Dedifferentiated amniotic fluid mesenchymal stem cell (primary cell): ENCODE measurements around the gene EYA2.
A peak's percentile ranks its signal among the peaks of the same experiment; 100 is the strongest.

Source experiments
- DNase-seq: peaks from one replicate; pipeline ENCODE4 v3.0.0-alpha.2; 2016; ENCODE audit errors: extremely low spot score

EYA2 gene

DNA sequence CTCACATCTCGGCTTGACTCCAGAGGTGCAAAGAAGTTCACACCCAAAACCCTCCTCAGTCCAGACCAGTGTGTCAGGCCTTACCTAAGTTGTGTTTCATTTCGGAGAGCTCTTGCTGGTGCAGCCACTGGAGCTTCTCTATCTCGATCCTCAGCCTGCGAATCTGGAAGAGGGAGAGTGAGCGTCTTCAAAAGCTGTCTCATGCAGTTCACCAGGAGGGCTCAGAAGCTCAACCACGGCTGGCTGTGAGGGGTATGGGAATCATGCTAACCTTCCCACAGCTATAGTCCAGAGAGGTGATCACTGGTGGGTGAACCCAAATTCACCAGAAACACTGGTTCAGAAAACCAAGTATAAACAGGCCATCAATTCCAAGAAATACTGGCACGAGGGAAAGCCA lies 332.5 kb downstream of the EYA2 start:
- DNase-seq, result no peak

DNA sequence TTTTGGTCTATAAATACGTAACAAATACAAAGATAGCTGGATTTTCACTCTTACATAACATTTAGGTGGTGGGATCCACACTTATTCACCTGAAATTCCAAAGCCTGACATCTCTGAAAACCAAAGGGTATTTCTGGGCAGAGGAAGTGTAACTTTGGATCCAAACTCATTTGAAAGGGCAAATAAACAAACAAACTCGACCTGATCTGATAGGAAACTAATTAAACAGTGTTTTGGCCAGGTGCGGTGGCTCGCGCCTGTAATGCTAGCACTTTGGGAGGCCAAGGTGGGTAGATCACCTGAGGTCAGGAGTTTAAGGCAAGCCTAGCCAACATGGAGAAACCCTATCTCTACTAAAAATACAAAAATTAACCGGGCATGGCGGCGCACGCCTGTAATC lies 332.9 kb downstream of the EYA2 start:
- DNase-seq, result no peak

DNA sequence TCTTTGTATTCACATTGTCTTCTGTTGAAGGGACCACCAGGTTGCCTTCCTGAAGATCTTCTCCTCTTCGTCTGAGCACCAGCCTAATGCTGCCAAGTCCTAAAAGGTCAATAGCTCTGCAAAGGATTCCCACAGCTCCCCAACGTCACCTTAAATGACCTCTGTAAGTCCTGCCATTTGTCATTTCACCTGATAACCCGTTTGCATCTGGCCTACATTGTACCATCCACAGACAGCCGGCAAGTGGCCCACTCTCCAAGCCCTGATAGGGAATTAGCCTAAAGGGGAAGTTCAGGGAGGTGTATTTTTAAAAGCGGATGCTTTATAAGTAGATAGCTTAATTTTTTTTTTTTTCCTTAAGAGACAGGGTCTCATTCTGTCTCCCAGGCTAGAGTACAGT lies 334.0 kb downstream of the EYA2 start:
- DNase-seq, result no peak

DNA sequence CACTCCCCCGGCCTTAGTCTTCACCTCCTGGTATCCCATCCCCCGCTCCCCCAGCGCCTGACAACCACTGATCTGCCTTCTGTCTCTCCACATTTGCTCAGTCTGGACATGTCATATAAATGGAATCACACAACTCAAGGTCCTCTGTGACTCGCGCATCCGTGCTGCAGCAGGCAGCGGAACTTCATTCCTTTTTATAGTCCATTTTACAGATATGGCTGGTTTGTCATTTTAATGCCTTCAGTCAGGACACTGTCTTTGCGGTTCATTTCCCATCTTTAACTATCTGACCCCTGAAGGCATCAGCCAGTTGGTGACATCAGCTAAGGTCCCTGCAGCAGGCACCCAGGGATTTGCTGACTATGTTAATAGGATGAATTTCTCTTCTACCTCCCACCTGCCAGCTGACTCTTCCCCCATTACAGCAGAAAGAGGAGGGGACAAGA lies 336.2 kb downstream of the EYA2 start:
- DNase-seq, result no peak

DNA sequence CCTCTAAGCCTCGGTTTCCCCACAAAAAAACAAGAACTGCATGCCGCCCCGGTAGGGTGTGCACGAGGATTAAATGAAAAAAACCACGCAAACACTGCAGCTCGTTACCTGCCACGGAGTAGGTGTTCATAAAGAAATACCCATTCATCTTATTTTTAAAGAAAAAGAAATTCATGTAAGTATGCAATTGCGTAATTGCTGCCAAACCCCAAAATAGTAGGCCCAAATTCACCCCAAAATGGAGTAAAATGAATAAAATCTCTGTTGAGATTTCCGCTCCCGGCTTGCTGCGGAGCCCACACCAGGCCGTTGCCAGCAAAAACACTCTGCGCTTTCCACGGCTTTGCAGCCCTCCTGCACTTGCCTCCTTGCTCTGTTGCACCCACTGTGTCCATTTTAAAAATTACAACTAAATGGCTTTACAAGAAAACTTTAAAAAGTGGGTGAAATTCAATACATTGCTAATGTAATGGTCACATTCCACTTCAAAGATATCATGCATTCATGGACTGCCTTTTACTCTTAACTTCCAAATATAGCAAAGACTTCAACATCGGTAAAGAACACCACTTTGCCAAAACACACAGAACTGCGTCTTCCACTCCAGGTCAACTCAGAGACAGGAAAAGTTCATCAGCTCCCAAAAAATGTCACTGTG lies 336.9 kb downstream of the EYA2 start:
- DNase-seq, result peak; percentile 75

DNA sequence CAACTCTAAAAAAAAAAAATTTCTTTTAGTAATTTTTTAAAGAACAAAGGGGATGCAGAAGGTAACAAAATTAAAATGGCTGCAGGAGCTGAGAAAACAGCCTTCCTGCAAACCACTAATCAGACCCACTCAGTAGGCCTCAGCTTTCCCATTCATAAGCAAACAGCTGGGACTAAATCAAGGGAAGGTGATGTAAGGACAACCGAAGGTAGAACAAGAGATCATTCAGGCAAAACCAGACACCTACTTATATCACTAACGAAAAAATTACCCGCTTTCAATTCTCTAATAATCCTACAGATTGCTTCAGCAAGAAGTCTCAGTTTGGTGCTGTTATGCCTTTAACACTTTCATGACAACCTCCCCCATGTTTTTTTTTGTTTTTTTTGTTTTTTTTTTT lies 337.9 kb downstream of the EYA2 start:
- DNase-seq, result no peak

DNA sequence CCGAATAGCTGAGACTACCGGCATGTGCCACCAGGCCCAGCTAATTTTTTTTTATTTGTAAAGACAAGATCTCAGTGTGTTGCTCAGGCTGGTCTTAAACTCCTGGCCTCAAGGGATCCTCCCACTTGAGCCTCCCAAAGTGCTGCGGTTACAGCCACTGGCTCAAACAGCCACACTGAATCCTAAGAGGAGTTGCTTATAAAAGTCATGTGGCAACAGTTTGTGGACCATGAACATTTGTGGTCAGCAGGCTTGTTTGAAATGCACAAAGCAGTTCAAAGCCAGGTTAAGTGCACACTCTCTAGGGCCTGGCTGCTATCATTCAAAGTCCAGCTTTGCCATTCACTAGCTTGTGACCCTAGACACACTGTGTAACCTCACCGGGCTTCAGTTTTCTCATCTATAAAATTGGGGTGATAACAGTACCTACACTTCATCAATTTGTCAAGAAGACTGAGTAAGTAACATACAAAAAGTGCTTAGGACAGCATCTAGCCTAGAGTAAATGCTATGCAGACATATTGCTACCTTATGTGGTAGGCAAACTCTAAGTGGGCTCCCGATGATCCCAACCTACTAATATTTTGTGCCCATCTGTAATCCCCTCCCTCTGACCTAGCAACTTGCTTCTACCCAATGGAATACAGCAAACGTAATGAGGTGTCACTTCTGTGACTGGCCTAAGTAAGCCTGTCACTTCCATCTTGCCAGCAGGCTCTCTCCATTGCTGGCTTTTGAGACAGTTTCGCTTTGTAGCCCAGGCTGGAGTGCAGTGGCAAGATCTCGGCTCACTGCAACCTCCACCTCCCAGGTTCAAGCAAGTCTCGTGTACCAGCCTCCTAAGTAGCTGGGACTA lies 338.9 kb downstream of the EYA2 start:
- DNase-seq, result no peak

DNA sequence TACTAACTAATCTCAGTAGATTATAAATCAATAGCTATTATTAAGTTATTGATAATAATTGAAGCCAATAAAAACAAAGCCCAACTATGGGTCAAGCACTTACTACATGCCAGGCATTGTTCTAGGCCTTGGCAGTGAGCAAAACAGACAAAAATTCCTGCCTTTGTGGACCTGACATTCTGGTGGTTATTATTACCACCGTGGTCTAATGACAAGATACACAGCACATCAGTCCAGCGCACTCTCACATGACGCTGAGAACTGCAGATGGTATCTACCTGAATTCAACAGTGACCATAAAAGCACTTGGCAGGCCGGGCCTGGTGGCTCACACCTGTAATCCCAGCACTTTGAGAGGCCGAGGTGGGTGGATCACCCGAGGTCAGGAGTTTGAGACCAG lies 340.5 kb downstream of the EYA2 start:
- no peak for DNase-seq

DNA sequence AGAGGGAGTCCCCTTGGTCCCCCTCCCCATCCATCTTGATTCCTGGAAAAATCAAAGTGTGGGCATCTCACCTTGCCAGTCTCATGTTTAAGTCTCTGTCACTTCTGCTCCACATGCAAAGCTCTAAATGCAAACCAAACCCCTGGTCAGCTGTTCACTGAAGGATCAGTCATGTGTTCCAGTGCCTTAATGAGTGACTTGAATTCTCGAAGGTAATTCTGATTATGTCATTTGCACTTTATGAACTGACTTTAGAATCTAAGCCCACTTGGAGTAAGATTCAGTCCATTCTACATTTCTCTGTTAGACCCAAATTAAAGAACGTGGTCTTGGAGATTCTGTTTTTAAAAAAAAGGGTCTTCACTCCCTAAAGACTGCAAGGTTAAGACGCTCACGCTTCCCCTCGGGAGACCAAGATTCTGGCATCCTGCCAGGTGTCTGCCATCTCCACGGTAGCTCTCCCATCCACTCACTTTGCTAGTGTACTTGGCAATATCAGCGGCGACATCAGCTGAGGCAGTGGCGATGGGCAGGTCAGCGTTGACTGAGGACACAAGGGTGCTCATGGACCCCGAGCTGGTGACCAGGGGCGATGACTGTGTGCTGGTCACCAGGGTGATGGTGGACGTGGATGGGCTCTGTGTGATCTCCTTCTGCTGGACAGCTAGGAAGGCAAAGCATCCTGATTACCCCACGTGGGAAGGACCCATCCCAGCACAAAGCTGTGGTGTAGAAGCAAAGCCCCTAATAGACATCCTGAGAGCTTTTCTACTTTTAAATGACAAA lies 341.4 kb downstream of the EYA2 start:
- no peak for DNase-seq

DNA sequence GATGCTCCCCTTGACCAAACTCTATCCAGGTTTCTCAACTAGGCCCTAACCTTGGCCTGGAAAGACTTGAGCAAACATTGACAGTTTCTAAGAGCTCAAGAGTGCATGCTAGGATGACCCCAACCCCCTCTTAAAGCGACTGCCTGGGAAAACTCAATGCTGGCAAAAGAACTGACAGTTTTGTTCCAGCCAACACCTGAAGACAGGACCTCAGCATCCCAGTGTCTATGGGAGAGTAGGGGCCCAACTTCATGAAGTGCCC lies 341.9 kb downstream of the EYA2 start:
- no peak for DNase-seq

DNA sequence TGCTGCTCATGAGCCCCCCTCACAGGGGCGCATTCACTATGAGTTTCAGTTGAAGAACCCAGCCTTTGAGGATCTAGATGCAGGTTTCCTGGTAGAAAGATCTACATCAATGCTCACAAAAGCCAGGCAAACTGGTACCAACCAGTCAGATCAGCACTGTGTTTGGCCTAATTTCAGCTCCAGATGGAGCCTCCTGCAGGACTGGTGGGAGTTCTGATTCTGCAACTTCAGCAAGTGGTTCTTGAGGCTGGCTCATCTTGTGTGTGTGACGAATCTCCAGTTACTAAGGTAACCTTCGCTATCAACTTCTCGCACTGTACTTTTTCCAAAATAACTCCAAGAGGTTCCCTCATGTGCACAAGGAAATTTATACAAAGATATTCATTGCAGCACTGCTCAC lies 343.1 kb downstream of the EYA2 start:
- DNase-seq, result no peak
